ENCODE data around the gene UBAP2.

DNA sequence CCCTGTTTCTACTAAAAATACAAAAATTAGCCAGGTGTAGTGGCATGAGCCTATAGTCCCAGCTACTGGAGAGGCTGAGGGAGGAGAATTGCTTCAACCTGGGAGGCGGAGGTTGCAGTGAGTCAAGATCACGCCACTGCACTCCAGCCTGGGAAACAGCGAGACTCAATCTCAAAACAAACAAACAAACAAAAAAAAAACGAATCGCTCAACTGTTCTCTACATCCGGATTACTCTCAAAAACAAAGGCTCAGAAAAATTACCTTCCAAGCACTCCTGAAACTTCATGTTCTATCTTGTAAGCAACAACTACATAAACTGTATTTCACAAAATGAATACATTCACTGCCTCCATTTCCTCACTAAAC, 14.0 kb downstream of the UBAP2 start:
- TF ChIP-seq, protein P1, sequence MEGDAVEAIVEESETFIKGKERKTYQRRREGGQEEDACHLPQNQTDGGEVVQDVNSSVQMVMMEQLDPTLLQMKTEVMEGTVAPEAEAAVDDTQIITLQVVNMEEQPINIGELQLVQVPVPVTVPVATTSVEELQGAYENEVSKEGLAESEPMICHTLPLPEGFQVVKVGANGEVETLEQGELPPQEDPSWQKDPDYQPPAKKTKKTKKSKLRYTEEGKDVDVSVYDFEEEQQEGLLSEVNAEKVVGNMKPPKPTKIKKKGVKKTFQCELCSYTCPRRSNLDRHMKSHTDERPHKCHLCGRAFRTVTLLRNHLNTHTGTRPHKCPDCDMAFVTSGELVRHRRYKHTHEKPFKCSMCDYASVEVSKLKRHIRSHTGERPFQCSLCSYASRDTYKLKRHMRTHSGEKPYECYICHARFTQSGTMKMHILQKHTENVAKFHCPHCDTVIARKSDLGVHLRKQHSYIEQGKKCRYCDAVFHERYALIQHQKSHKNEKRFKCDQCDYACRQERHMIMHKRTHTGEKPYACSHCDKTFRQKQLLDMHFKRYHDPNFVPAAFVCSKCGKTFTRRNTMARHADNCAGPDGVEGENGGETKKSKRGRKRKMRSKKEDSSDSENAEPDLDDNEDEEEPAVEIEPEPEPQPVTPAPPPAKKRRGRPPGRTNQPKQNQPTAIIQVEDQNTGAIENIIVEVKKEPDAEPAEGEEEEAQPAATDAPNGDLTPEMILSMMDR (IDR thresholded peaks at IDR 0.05), result no peak
- no peak for TF ChIP-seq POLR2A (IDR thresholded peaks at IDR 0.05)
- TF ChIP-seq POLR2AphosphoS5 (IDR thresholded peaks at IDR 0.05), result no peak

Measured in prostate gland (tissue), 2 donors.